Measurements from ENCODE around the gene PRUNE2. TPM values are rescaled to one million over a fixed set of nuclear protein-coding genes. Genes with fewer than 3 reads are reported as not detected.
A peak's percentile ranks its signal among the peaks of the same experiment; 100 is the strongest.

Gene PRUNE2
- polyA plus RNA-seq, 1 donor (not counting 4 experiments of a cell fraction or from before 2014, with no cell fraction given): 0.41 TPM

DNA sequence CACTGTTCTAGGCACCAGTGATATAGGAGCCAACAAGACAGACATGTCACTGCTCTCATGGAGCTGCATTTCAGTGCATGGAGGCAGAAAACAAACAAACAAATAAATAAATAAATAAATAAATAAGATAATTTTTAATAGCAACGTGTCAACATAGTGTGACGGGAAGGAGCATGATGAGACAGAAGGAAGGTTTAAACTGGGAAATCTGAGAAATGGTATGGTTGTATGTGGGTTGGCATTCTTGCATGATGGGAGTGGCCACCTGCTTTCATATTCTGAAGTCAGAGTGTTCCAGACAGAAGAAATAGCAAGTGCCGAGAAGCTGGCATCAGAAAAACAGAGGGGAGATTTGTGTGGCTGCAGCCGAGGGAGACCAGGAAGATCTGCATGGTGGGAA, 141.8 kb downstream of the PRUNE2 start, which contains the start of gene PCA3:
PCA3 (plus strand) TSS at position 301 of the 400 bp plus-strand sequence.
- dilution Hi-C loops (cut with MboI; ENCODE audit: extremely low pct_ligation_motif_present, low sequenced_read_pairs): no loop called here
- no peaks in the 10 kb centered on the region for H3K27me3 ChIP-seq (ENCODE audit: control insufficient read depth, extremely low read depth, insufficient read depth, low read length)
- H3K4me2 ChIP-seq (ENCODE audit: control insufficient read depth, extremely low read depth, insufficient read depth, low read depth, low read length): no peak within 1 kb of the TSS
- H3K9me3 ChIP-seq (ENCODE audit: control insufficient read depth, low read depth, low read length): no peaks in the 10 kb centered on the region
- H3K9ac ChIP-seq (ENCODE audit: control insufficient read depth, extremely low read depth, insufficient read depth, low read length): no peak within 1 kb of the TSS
- FAIRE-seq (no peak), DNase-seq (ENCODE audit: low read depth, low spot score) (no peak)
- no peak within 1 kb of the TSS for H3K4me3 ChIP-seq (ENCODE audit: control insufficient read depth in 2 of 3, extremely low read depth in 1 of 3, insufficient read depth in 2 of 3, low read depth in 1 of 3, low read length in 3 of 3)
- H4K20me1 ChIP-seq (ENCODE audit: control insufficient read depth, extremely low read depth, insufficient read depth, low read length): no peaks in the 10 kb centered on the region
- H3K79me2 ChIP-seq (ENCODE audit: control insufficient read depth, insufficient read depth, low read length): no peaks in the 10 kb centered on the region
- no peak within 1 kb of the TSS for H3K27ac ChIP-seq (ENCODE audit: control insufficient read depth, insufficient read depth, low read length)
- H3K4me1 ChIP-seq (ENCODE audit: control insufficient read depth, extremely low read depth, insufficient read depth, low read length): no peaks in the 10 kb centered on the region
- TF ChIP-seq, protein P1, sequence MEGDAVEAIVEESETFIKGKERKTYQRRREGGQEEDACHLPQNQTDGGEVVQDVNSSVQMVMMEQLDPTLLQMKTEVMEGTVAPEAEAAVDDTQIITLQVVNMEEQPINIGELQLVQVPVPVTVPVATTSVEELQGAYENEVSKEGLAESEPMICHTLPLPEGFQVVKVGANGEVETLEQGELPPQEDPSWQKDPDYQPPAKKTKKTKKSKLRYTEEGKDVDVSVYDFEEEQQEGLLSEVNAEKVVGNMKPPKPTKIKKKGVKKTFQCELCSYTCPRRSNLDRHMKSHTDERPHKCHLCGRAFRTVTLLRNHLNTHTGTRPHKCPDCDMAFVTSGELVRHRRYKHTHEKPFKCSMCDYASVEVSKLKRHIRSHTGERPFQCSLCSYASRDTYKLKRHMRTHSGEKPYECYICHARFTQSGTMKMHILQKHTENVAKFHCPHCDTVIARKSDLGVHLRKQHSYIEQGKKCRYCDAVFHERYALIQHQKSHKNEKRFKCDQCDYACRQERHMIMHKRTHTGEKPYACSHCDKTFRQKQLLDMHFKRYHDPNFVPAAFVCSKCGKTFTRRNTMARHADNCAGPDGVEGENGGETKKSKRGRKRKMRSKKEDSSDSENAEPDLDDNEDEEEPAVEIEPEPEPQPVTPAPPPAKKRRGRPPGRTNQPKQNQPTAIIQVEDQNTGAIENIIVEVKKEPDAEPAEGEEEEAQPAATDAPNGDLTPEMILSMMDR (optimal IDR thresholded peaks at IDR 0.05 in 1 of 3, IDR thresholded peaks at IDR 0.05 in 1 of 3, conservative IDR thresholded peaks at IDR 0.05 in 1 of 3; ENCODE audit: extremely low read depth in 1 of 3, insufficient read depth in 2 of 3, low read length in 3 of 3): no peak
- TF ChIP-seq EZH2 (IDR thresholded peaks at IDR 0.05; ENCODE audit: low read length): no peak
- no peaks in the 10 kb centered on the region for H3K9me1 ChIP-seq (ENCODE audit: control insufficient read depth, extremely low read depth, insufficient read depth, low read length)
- H2AFZ ChIP-seq (ENCODE audit: control insufficient read depth, low read length): no peak within 1 kb of the TSS
- H3K36me3 ChIP-seq (ENCODE audit: control insufficient read depth in 2 of 2, extremely low read depth in 1 of 2, insufficient read depth in 2 of 2, low read length in 2 of 2): no peaks in the 10 kb centered on the region

DNA sequence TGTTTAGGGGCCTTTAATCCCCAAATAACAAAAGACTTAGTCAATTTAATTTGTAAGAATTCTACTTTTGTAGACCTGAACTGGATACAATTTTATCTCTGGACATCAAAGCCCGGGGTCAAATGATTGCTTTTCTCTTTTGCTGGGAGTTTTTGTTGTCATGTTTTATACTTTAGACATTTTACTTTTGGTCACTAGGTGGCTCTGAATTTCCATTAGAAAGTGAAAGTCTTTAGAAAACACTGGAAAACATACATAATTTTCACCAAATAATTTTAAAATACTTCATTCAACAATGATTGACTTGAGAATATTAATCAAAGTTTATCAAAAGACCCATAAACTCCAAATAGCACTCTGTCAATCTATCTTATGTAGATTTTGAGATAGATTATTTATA, 144.5 kb downstream of the PRUNE2 start:
- no peak for FAIRE-seq
- no peaks in the 10 kb centered on the region for H3K9me1 ChIP-seq (ENCODE audit: control insufficient read depth, extremely low read depth, insufficient read depth, low read length)
- H3K4me1 ChIP-seq (ENCODE audit: control insufficient read depth, extremely low read depth, insufficient read depth, low read length): no peaks in the 10 kb centered on the region

More for the DNA sequence above, 144.5 kb downstream of the PRUNE2 start:
- H4K20me1 ChIP-seq (ENCODE audit: control insufficient read depth, extremely low read depth, insufficient read depth, low read length): no peaks in the 10 kb centered on the region
- dilution Hi-C loops (cut with MboI; ENCODE audit: extremely low pct_ligation_motif_present, low sequenced_read_pairs): no loop called here
- H3K27ac ChIP-seq (ENCODE audit: control insufficient read depth, insufficient read depth, low read length): no peak overlapping the region
- no peak overlapping the region for H3K4me2 ChIP-seq (ENCODE audit: control insufficient read depth, extremely low read depth, insufficient read depth, low read depth, low read length)
- H3K9me3 ChIP-seq (ENCODE audit: control insufficient read depth, low read depth, low read length): no peaks in the 10 kb centered on the region
- no peak overlapping the region for H3K9ac ChIP-seq (ENCODE audit: control insufficient read depth, extremely low read depth, insufficient read depth, low read length)
- TF ChIP-seq EZH2 (IDR thresholded peaks at IDR 0.05; ENCODE audit: low read length): no peak
- TF ChIP-seq, protein P1 (optimal IDR thresholded peaks at IDR 0.05 in 1 of 3, IDR thresholded peaks at IDR 0.05 in 1 of 3, conservative IDR thresholded peaks at IDR 0.05 in 1 of 3; ENCODE audit: extremely low read depth in 1 of 3, insufficient read depth in 2 of 3, low read length in 3 of 3): peak in 2 of 3 experiments; percentile 10 to 20
- no peak for DNase-seq (ENCODE audit: low read depth, low spot score)
- H2AFZ ChIP-seq (ENCODE audit: control insufficient read depth, low read length): no peak overlapping the region
- H3K36me3 ChIP-seq (ENCODE audit: control insufficient read depth in 2 of 2, extremely low read depth in 1 of 2, insufficient read depth in 2 of 2, low read length in 2 of 2): no peaks in the 10 kb centered on the region
- no peaks in the 10 kb centered on the region for H3K27me3 ChIP-seq (ENCODE audit: control insufficient read depth, extremely low read depth, insufficient read depth, low read length)
- no peaks in the 10 kb centered on the region for H3K79me2 ChIP-seq (ENCODE audit: control insufficient read depth, insufficient read depth, low read length)
- no peak overlapping the region for H3K4me3 ChIP-seq (ENCODE audit: control insufficient read depth in 2 of 3, extremely low read depth in 1 of 3, insufficient read depth in 2 of 3, low read depth in 1 of 3, low read length in 3 of 3)

Data from keratinocyte (primary cell).